GM23338 (cell line): ENCODE results near the gene VENTX. TPM values are rescaled to one million over a fixed set of nuclear protein-coding genes. Genes with fewer than 3 reads are reported as not detected.

Experiments used
- ATAC-seq: fragments of 200-7000 bp; cut with Tn5 transposase; 3 replicates; pipeline ENCODE4 v1.9.1; 2020
- DNase-seq: peaks from one replicate; pipeline ENCODE4 v3.0.0-alpha.2; 2015; ENCODE audit warnings: low spot score
- H2AFZ ChIP-seq: fragments of 200-600 bp; sonication (generic); 2 replicates; pipeline ENCODE4 v1.8.0; 2016; ENCODE audit warnings: antibody characterized with exemption, mild to moderate bottlenecking, moderate library complexity
- H3F3A ChIP-seq: fragments of 200-600 bp; sonication (generic); replicated peaks from 2 replicates; pipeline ENCODE4 v1.8.0; 2017; ENCODE audit warnings: antibody characterized with exemption, mixed run types, low read depth
- H3K27ac ChIP-seq: fragments of 200-600 bp; sonication (generic); 2 replicates; pipeline ENCODE4 v1.6.1; 2016; ENCODE audit warnings: low read depth
- H3K27me3 ChIP-seq: fragments of 200-600 bp; sonication (generic); 2 replicates; pipeline ENCODE4 v1.8.0; 2016; ENCODE audit warnings: mild to moderate bottlenecking, mixed run types, moderate library complexity; ENCODE audit not compliant: insufficient read depth
- H3K36me3 ChIP-seq: fragments of 200-600 bp; sonication (generic); 2 replicates; pipeline ENCODE4 v1.8.0; 2016; ENCODE audit warnings: mild to moderate bottlenecking; ENCODE audit not compliant: insufficient read depth
- H3K4me1 ChIP-seq: fragments of 200-600 bp; sonication (generic); 2 replicates; pipeline ENCODE4 v1.8.0; 2016; ENCODE audit warnings: mild to moderate bottlenecking, moderate library complexity; ENCODE audit not compliant: insufficient read depth
- H3K4me2 ChIP-seq: fragments of 200-600 bp; sonication (generic); 2 replicates; pipeline ENCODE4 v1.7.1; 2017; ENCODE audit warnings: mixed run types
- H3K4me3 ChIP-seq: fragments of 200-600 bp; sonication (generic); 2 replicates; pipeline ENCODE4 v1.6.1; 2016; ENCODE audit warnings: mixed run types
- H3K79me2 ChIP-seq: fragments of 200-600 bp; sonication (generic); replicated peaks from 2 replicates; pipeline ENCODE4 v1.8.0; 2017; ENCODE audit warnings: mild to moderate bottlenecking; ENCODE audit not compliant: insufficient read depth
- H3K9me2 ChIP-seq: fragments of 200-600 bp; sonication (generic); 2 replicates; pipeline ENCODE4 v1.8.0; 2017; ENCODE audit not compliant: insufficient read depth
- H4K20me1 ChIP-seq: fragments of 200-600 bp; sonication (generic); replicated peaks from 2 replicates; pipeline ENCODE4 v1.8.0; 2017; ENCODE audit warnings: mild to moderate bottlenecking; ENCODE audit not compliant: insufficient read depth
- H3K27ac Mint-ChIP-seq: 2 replicates; pipeline ENCODE4 v1.8.0; 2020; ENCODE audit warnings: inconsistent platforms, mild to moderate bottlenecking, moderate library complexity, mixed read lengths
- H3K27me3 Mint-ChIP-seq: 3 replicates; pipeline ENCODE4 v1.8.0; 2022; ENCODE audit warnings: low read depth, mild to moderate bottlenecking, moderate library complexity, mixed read lengths, inconsistent platforms; ENCODE audit not compliant: insufficient read depth, poor library complexity
- H3K36me3 Mint-ChIP-seq: 3 replicates; pipeline ENCODE4 v1.8.0; 2021; ENCODE audit warnings: low read depth, mild to moderate bottlenecking, inconsistent platforms, moderate library complexity, mixed read lengths
- H3K4me1 Mint-ChIP-seq: 3 replicates; pipeline ENCODE4 v1.8.0; 2020; ENCODE audit warnings: mild to moderate bottlenecking, inconsistent platforms, mixed read lengths
- H3K4me3 Mint-ChIP-seq: 3 replicates; pipeline ENCODE4 v1.8.0; 2021; ENCODE audit warnings: moderate library complexity, mild to moderate bottlenecking, inconsistent platforms, mixed read lengths
- H3K9me3 Mint-ChIP-seq: 3 replicates; pipeline ENCODE4 v1.8.0; 2020; ENCODE audit warnings: moderate library complexity, mild to moderate bottlenecking, inconsistent platforms, mixed read lengths
- CREB1 ChIP-seq: fragments of 250-450 bp; sonication (Bioruptor Pico); IDR thresholded peaks from 2 replicates; pipeline ENCODE4 v1.5.0; 2020; ENCODE audit warnings: low read depth, mild to moderate bottlenecking, moderate library complexity
- CTCF ChIP-seq, 2 experiments: fragments of 200-600 bp in 1 of 2; sonication (generic) in 1 of 2; conservative IDR thresholded peaks; 2 replicates each; pipeline versions ENCODE4 v1.5.1 to v1.6.1; 2016 to 2017; ENCODE audit warnings: antibody characterized with exemption in 2 of 2, low read depth in 2 of 2, mild to moderate bottlenecking in 2 of 2, moderate library complexity in 1 of 2
- ETS1 ChIP-seq: IDR thresholded peaks from 2 replicates; pipeline ENCODE4 v1.6.1; 2016; ENCODE audit warnings: antibody characterized with exemption
- EZH2 ChIP-seq: fragments of 200-600 bp; sonication (generic); IDR thresholded peaks from one replicate; pipeline ENCODE4 v1.8.0; 2017; ENCODE audit warnings: antibody characterized with exemption, mild to moderate bottlenecking, low read depth; ENCODE audit not compliant: unreplicated experiment
- EZH2phosphoT487 ChIP-seq: fragments of 200-600 bp; sonication (generic); IDR thresholded peaks from one replicate; pipeline ENCODE4 v1.8.1; 2018; ENCODE audit warnings: antibody characterized with exemption; ENCODE audit not compliant: unreplicated experiment
- JUNB ChIP-seq: IDR thresholded peaks from one replicate; pipeline ENCODE4 v1.6.1; 2016; ENCODE audit warnings: antibody characterized with exemption; ENCODE audit not compliant: unreplicated experiment
- NANOG ChIP-seq: IDR thresholded peaks from 2 replicates; pipeline ENCODE4 v1.6.1; 2016; ENCODE audit warnings: antibody characterized with exemption, borderline replicate concordance
- POLR2AphosphoS5 ChIP-seq: IDR thresholded peaks from 2 replicates; pipeline ENCODE4 v1.6.1; 2016; ENCODE audit warnings: antibody characterized with exemption, low read depth
- REST ChIP-seq: IDR thresholded peaks from one replicate; pipeline ENCODE4 v1.6.1; 2018; ENCODE audit warnings: antibody characterized with exemption; ENCODE audit not compliant: unreplicated experiment
- STAT1 ChIP-seq: IDR thresholded peaks from one replicate; pipeline ENCODE4 v1.6.1; 2016; ENCODE audit warnings: antibody characterized with exemption; ENCODE audit not compliant: unreplicated experiment
- ZNF114 ChIP-seq: fragments of 250-450 bp; sonication (Bioruptor Pico); IDR thresholded peaks from 2 replicates; pipeline ENCODE4 v1.5.0; 2020; ENCODE audit warnings: mild to moderate bottlenecking, moderate library complexity
- ZNF331 ChIP-seq: fragments of 250-450 bp; sonication (Bioruptor Pico); IDR thresholded peaks from 2 replicates; pipeline ENCODE4 v1.5.0; 2020; ENCODE audit warnings: low read depth, mild to moderate bottlenecking, moderate library complexity
- ZNF462 ChIP-seq: fragments of 250-450 bp; sonication (Bioruptor Pico); IDR thresholded peaks from 2 replicates; pipeline ENCODE4 v1.5.0; 2020; ENCODE audit warnings: mild to moderate bottlenecking, moderate library complexity
- polyA plus RNA-seq: library from polyadenylated mRNA; unstranded; fragments of >200 nt; fragmentation: Nextera tagmentation; extraction: Ambion mirVana; gene quantifications from 2 replicates; pipeline ENCODE4 v1.2.1, GENCODE V29; 2016
- total RNA-seq: library from RNA; depleted of rRNA; stranded (reverse); fragments of >200 nt; shearing (Covaris generic); gene quantifications from 2 replicates; pipeline ENCODE4 v1.2.3, GENCODE V29; 2014

Gene VENTX
- total and polyA plus RNA-seq, 2 experiments from 2014 or later, result 4.8 to 8.1 TPM

- Mint-ChIP-seq H3K9me3 (peaks cover 5% of the 10 kb centered on the region; the same call in 2 of the 3 replicates), H3K4me3 (no peak overlapping the region), H3K4me1 (peaks cover 14% of the 10 kb centered on the region), H3K36me3 (no peaks in the 10 kb centered on the region; the same call in 2 of the 3 replicates), H3K27ac (peak overlapping the region; percentile 48; the same call in 1 of the 2 replicates), H3K27me3 (peaks cover 34% of the 10 kb centered on the region)
- TF ChIP-seq STAT1 (no peak), CTCF (conservative IDR thresholded peaks at IDR 0.05; ENCODE audit: low read depth in 2 of 2) (no peak), ZNF114 (CRISPR knock-in tag) (no peak), ZNF462 (CRISPR knock-in tag) (no peak), EZH2phosphoT487 (no peak), ETS1 (no peak), REST (no peak), EZH2 (no peak), NANOG (no peak), ZNF331 (no peak), JUNB (no peak), POLR2AphosphoS5 (no peak), CREB1 (CRISPR knock-in tag) (no peak)
- Histone ChIP-seq H4K20me1 (no peaks in the 10 kb centered on the region), H3K79me2 (no peaks in the 10 kb centered on the region), H3K4me2 (no peak overlapping the region), H2AFZ (no peak overlapping the region), H3K4me1 (peaks cover 5% of the 10 kb centered on the region; the same call in 1 of the 2 replicates), H3F3A (peaks cover 14% of the 10 kb centered on the region; the same call in 1 of the 2 replicates), H3K27me3 (peaks cover 16% of the 10 kb centered on the region), H3K36me3 (no peaks in the 10 kb centered on the region), H3K4me3 (no peak overlapping the region), H3K27ac (no peak overlapping the region), H3K9me2 (no peaks in the 10 kb centered on the region)
- ATAC-seq (no peak), DNase-seq (no peak)
Measured at GRCh38 chr10:133224756-133225372, 12.8 kb upstream of the VENTX start.
